ENCODE data around the gene PRRG2.

DNA sequence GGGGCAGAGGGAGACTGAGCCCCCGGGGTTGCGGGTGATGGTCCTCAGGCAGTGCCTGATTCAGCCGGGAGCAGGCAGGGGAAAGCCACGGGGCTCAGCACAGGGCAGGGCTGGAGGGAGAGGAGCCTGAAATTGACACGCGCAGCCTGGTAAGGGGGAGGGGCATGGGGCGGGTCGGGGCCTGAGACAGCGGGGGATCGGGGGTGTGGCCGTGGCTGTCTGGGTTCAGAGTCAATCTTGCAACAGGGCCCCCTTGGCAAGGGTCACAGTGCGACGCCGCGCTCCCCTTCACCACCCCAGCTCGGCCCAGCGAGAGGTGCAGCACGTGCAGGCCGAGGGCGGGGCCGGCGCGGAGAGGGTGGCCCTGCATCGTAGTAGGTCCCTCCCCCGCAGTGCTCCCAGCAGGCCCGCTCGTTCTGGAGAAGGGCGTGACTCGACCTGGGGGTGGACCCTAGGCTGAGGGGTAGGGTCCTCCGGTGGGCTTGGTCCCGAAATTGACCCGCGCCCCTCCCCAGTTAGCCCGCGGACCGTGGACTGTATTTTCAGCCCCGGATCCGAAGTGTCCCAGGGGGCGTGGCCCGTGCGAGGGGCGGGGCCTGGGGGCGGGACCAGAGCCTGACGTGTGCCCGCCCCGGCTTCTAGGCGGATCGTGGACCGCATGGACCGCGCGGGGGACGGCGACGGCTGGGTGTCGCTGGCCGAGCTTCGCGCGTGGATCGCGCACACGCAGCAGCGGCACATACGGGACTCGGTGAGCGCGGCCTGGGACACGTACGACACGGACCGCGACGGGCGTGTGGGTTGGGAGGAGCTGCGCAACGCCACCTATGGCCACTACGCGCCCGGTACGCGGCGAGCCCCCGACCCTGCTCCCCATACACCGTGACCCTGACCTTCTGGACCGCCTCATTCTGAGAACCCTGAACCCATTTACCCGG lies 47.3 kb upstream of the PRRG2 start:
- TF ChIP-seq RAD21 (IDR thresholded peaks at IDR 0.05; ENCODE audit: low read depth) (no peak), EGR1 (IDR thresholded peaks at IDR 0.05) (peak; percentile 38; the same call in 1 of the 2 replicates), REST (IDR thresholded peaks at IDR 0.05; ENCODE audit: low read depth) (no peak), YY1 (IDR thresholded peaks at IDR 0.05; ENCODE audit: low read depth) (0 out of 2 replicates have a peak, but pooled peaks have one; percentile 12), CREB1 (IDR thresholded peaks at IDR 0.05; ENCODE audit: low read depth) (0 out of 2 replicates have a peak, but pooled peaks have one; percentile 14), CEBPB (IDR thresholded peaks at IDR 0.05) (no peak), ZBTB7A (IDR thresholded peaks at IDR 0.05; ENCODE audit: low read depth) (peak; percentile 91; the same call in 1 of the 2 replicates), MAX (IDR thresholded peaks at IDR 0.05) (peak; percentile 97), EP300 (IDR thresholded peaks at IDR 0.05; ENCODE audit: borderline replicate concordance) (0 out of 2 replicates have a peak, but pooled peaks have one; percentile 31), TEAD4 (IDR thresholded peaks at IDR 0.05) (no peak), FOXM1 (IDR thresholded peaks at IDR 0.05; ENCODE audit: borderline replicate concordance, low read depth) (no peak)
- TF ChIP-seq, protein P1, sequence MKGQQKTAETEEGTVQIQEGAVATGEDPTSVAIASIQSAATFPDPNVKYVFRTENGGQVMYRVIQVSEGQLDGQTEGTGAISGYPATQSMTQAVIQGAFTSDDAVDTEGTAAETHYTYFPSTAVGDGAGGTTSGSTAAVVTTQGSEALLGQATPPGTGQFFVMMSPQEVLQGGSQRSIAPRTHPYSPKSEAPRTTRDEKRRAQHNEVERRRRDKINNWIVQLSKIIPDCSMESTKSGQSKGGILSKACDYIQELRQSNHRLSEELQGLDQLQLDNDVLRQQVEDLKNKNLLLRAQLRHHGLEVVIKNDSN (IDR thresholded peaks at IDR 0.05): peak; percentile 85
